Measurements from ENCODE around the gene GRID1. TPM values are rescaled to one million over a fixed set of nuclear protein-coding genes. Genes with fewer than 3 reads are reported as not detected.

GRID1 gene
- total RNA-seq, 4 donors from 2014 or later: 17.2 to 28.1 (median 23.6) TPM

DNA sequence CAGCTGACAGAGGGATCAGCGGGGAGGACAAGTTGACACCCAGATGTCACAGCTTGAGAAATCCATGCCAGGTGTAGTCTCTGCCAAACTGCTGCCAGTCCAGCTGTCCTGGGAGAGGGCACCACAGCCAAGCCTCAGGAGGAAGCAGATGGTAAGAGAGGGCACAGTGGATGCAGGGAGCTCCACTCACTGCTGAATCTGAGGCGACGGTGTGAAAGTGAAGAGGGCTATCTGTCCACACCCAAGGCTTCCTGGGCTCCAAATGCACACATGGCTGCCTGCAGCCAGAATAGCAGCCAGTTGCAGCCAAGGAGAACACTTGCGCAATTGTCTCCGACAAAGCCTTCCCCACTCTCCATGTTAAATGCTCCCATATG, 502.4 kb downstream of the GRID1 start:
- intact Hi-C loops (cut with DNase I): no loop called here
- Histone ChIP-seq H3K9me3 (no peaks in the 10 kb centered on the region), H3K4me3 (replicated peaks in 1 of 3) (no peak overlapping the region), H3K27ac (no peak overlapping the region), H3K36me3 (no peaks in the 10 kb centered on the region), H3K27me3 (no peaks in the 10 kb centered on the region), H3K4me1 (no peaks in the 10 kb centered on the region)
- TF ChIP-seq, protein P1, sequence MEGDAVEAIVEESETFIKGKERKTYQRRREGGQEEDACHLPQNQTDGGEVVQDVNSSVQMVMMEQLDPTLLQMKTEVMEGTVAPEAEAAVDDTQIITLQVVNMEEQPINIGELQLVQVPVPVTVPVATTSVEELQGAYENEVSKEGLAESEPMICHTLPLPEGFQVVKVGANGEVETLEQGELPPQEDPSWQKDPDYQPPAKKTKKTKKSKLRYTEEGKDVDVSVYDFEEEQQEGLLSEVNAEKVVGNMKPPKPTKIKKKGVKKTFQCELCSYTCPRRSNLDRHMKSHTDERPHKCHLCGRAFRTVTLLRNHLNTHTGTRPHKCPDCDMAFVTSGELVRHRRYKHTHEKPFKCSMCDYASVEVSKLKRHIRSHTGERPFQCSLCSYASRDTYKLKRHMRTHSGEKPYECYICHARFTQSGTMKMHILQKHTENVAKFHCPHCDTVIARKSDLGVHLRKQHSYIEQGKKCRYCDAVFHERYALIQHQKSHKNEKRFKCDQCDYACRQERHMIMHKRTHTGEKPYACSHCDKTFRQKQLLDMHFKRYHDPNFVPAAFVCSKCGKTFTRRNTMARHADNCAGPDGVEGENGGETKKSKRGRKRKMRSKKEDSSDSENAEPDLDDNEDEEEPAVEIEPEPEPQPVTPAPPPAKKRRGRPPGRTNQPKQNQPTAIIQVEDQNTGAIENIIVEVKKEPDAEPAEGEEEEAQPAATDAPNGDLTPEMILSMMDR (IDR thresholded peaks at IDR 0.05): no peak
- no peak for TF ChIP-seq POLR2A (IDR thresholded peaks at IDR 0.05)
- WGBS, 2 donors: 70 to 86% methylated on average over 5 of the region's 5 CpGs
- DNase-seq: no peak

DNA sequence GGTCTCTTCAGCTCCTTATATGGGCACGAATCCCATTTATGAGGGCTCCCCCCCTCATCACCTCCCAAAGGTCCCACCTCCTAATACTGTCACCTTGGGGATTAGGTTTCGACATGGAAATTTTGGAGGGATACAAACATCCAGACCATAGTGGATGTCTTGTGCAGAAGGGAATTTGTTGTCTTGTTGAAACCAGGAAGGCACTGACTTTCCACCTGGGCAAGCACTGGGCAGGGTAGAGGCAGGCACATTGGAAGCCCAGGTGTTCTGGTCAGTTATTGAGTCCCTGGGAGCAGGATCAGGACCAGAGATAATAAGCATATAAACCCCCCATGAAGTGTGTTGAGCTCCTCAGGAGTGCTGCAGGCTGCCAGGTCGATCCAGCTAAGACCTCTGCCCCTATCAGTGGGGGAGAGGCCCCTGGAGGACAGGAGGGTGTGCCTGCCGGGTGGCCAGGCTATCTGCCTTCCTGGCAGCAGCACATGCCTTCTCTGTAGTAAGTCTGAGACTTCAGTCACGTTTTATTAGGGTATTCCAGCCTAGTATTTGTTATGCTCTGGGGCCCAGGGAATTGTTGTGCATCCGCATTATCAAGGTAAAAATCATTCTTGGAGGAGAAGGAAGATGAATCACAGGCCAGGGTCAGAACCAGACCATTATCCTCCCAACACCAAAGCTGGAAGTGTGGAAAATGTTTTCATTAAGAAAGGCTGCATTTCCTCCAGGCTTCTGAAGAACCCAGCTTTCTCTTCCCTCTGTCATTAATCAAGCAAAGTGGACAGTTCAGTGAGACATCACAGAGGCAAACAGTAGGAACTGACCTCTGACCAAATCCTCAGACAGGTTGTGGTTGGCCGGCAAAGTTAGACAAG, 503.1 kb downstream of the GRID1 start:
- DNase-seq: no peak
- no peaks in the 10 kb centered on the region for H3K36me3 ChIP-seq
- no peaks in the 10 kb centered on the region for H3K4me1 ChIP-seq
- intact Hi-C loops (cut with DNase I): no loop called here
- H3K4me3 ChIP-seq (replicated peaks in 1 of 3): no peak overlapping the region
- TF ChIP-seq, protein P1 (IDR thresholded peaks at IDR 0.05): no peak
- no peak for TF ChIP-seq POLR2A (IDR thresholded peaks at IDR 0.05)
- WGBS, 2 donors: 68 to 83% methylated on average over 6 to 7 of the region's 7 CpGs
- H3K27ac ChIP-seq: no peak overlapping the region
- H3K27me3 ChIP-seq: no peaks in the 10 kb centered on the region
- H3K9me3 ChIP-seq: no peaks in the 10 kb centered on the region

DNA sequence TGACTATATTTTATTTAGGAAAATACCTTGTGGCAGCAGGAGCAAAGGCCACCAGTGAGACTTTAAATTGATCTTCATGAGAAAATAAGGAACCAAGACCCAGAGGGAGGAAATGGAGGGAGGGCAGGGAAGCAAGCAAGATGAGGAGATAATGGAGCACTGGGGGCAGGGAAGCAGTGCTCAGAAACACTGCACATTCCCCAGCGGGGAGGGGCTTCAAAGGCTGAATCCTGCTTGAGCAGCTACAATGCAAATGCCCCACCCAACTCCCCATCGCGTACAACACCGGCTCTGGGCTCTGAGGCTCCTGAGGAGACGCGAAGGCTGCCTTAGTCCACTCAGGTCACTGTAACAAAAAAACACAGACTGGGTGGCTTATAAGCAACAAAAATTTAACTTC, 503.8 kb downstream of the GRID1 start:
- H3K36me3 ChIP-seq: no peaks in the 10 kb centered on the region
- no peaks in the 10 kb centered on the region for H3K27me3 ChIP-seq
- WGBS, 2 donors: 67 to 83% methylated on average over 6 of the region's 6 CpGs
- TF ChIP-seq, protein P1 (IDR thresholded peaks at IDR 0.05): no peak
- no peak overlapping the region for H3K27ac ChIP-seq
- no peak overlapping the region for H3K4me3 ChIP-seq (replicated peaks in 1 of 3)
- H3K9me3 ChIP-seq: no peaks in the 10 kb centered on the region
- intact Hi-C loops (cut with DNase I): no loop called here
- no peak for DNase-seq
- no peaks in the 10 kb centered on the region for H3K4me1 ChIP-seq

DNA sequence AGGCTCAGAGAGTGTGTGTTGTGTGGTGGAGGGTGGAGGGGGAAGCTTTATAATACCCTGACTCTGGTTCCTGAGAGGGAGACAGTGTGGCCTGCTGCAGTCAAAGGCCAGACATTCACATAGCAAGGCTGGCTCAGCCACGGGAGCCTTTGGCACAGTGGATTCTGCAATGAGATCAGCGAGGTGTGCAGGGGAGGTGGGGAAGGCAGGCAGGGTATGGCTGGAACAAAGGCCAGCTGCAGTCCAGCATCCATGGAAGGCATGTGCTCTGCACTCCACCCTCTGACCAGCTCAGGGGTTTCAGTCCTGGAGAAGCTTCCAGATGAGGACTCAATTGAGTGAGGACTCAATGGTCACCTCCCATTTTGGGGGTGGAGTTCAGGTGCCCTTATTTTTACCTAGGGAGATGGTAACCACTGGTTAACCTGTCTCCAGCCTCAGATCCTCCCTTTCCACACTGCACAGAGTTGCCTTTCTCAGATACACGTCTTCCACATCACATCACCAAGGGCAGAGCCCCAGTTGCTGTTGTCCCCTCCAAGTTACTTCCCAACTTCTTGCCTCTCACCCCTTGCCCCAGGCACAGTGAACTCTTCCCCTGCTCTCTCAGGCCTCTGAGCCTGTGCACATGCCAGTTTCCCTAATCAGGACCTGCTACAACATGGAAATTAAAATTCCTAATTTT, 504.9 kb downstream of the GRID1 start:
- Histone ChIP-seq H3K4me1 (no peaks in the 10 kb centered on the region), H3K36me3 (no peaks in the 10 kb centered on the region), H3K27ac (no peak overlapping the region), H3K4me3 (replicated peaks in 1 of 3) (no peak overlapping the region), H3K9me3 (no peaks in the 10 kb centered on the region), H3K27me3 (no peaks in the 10 kb centered on the region)
- DNase-seq: no peak
- TF ChIP-seq, protein P1 (IDR thresholded peaks at IDR 0.05): no peak
- TF ChIP-seq POLR2A (IDR thresholded peaks at IDR 0.05): no peak
- WGBS, 2 donors: 75 to 88% methylated on average over 3 of the region's 3 CpGs
- intact Hi-C loops (cut with DNase I): no loop called here

DNA sequence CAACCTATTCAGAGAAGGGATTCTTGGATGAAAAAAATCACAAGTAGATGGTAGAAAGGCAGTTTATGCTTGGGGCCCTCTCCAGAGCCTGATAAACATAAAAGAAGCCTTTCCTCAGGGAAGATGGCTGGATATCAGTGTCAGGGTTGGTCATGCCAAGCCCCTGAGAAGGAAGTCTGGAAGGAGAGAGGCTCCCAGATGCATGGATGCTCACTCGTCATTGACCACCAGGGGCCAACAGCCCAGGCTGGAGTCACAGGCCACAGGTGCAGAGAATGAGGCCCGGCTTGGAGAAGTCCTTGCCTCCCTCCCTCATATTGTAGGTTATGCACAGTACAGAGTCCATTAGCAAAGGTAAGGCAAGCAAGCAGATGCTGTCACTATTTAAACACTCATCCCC, 506.7 kb downstream of the GRID1 start:
- Histone ChIP-seq H3K27ac (no peak overlapping the region), H3K27me3 (no peaks in the 10 kb centered on the region), H3K4me3 (replicated peaks in 1 of 3) (no peak overlapping the region), H3K4me1 (no peaks in the 10 kb centered on the region), H3K9me3 (no peaks in the 10 kb centered on the region), H3K36me3 (no peaks in the 10 kb centered on the region)
- WGBS, 2 donors: 88 to 100% methylated on average over 2 of the region's 2 CpGs
- DNase-seq: no peak
- intact Hi-C loops (cut with DNase I): no loop called here
- TF ChIP-seq, protein P1 (IDR thresholded peaks at IDR 0.05): no peak
- TF ChIP-seq POLR2A (IDR thresholded peaks at IDR 0.05): no peak

Data from thyroid gland (tissue), 4 donors.